D721Med (cell line): ENCODE measurements around the gene ATP2B2.
"Not testable (repeated sequence)": the region's sequence is repeated elsewhere in the genome, so short reads cannot be mapped to it uniquely, and the experiment has no call there.

Experiments
- DNase-seq: peaks from one replicate; pipeline ENCODE4 v3.0.0; 2011; ENCODE audit warnings: low spot score; ENCODE audit not compliant: insufficient read length
- FAIRE-seq: peaks from 2 replicates; lab custom pipeline; 2011; peaks lifted over from hg19 to GRCh38; lab: Jason Lieb, UNC
- CTCF ChIP-seq: IDR thresholded peaks from 2 replicates; pipeline ENCODE4 v1.5.1; 2012; ENCODE audit warnings: mild to moderate bottlenecking, control low read depth; ENCODE audit not compliant: insufficient read depth; ENCODE audit errors: missing control alignments

Gene ATP2B2

GRCh38 chr3:10546820-10547263 lies 41.5 kb upstream of the ATP2B2 start:
- no peak for TF ChIP-seq CTCF
- FAIRE-seq (no peak), DNase-seq (no peak)

- no peak for DNase-seq
- FAIRE-seq = no peak
- TF ChIP-seq CTCF = no peak
Measured at GRCh38 chr3:10546181-10546624, 40.8 kb upstream of the ATP2B2 start.

- TF ChIP-seq CTCF = no peak
- no peak for FAIRE-seq
- DNase-seq = no peak
Measured at GRCh38 chr3:10542518-10542917, 37.1 kb upstream of the ATP2B2 start.

GRCh38 chr3:10540347-10540746 lies 35.0 kb upstream of the ATP2B2 start:
- FAIRE-seq, DNase-seq: not testable (repeated sequence)

- FAIRE-seq = no peak
- no peak for DNase-seq
- TF ChIP-seq CTCF = no peak
Measured at GRCh38 chr3:10534066-10534465, 28.7 kb upstream of the ATP2B2 start.

GRCh38 chr3:10533737-10534023 lies 28.3 kb upstream of the ATP2B2 start:
- FAIRE-seq = no peak
- no peak for TF ChIP-seq CTCF
- DNase-seq = no peak

- FAIRE-seq (no peak), DNase-seq (no peak)
- TF ChIP-seq CTCF = no peak
Measured at GRCh38 chr3:10532939-10533736, 27.8 kb upstream of the ATP2B2 start.
